Memory B cell (primary cell): ENCODE results near the gene ELMO1.

Source experiments
- ATAC-seq: fragments of 150-1000 bp; cut with Tn5 transposase; 2 replicates; pipeline ENCODE4 v1.10.0; 2021; ENCODE audit warnings: low read depth, mild to moderate bottlenecking, moderate library complexity
- DNase-seq, 2 donors: peaks; one replicate each; pipeline ENCODE4 v3.0.0; 2022; ENCODE audit warnings: low spot score in 2 of 2
- H3K27ac Mint-ChIP-seq: one replicate; pipeline ENCODE4 v1.8.0; 2022; ENCODE audit warnings: mild to moderate bottlenecking, moderate library complexity, mixed read lengths
- H3K27me3 Mint-ChIP-seq: one replicate; pipeline ENCODE4 v1.8.0; 2022; ENCODE audit warnings: mixed read lengths
- H3K36me3 Mint-ChIP-seq: one replicate; pipeline ENCODE4 v1.8.0; 2022; ENCODE audit warnings: mild to moderate bottlenecking, mixed read lengths
- H3K4me1 Mint-ChIP-seq: one replicate; pipeline ENCODE4 v1.8.0; 2022; ENCODE audit warnings: mixed read lengths
- H3K4me3 Mint-ChIP-seq: one replicate; pipeline ENCODE4 v1.8.0; 2022; ENCODE audit warnings: mild to moderate bottlenecking, moderate library complexity, mixed read lengths
- H3K9me3 Mint-ChIP-seq: one replicate; pipeline ENCODE4 v1.8.0; 2022; ENCODE audit warnings: mixed read lengths

ELMO1 gene

DNA sequence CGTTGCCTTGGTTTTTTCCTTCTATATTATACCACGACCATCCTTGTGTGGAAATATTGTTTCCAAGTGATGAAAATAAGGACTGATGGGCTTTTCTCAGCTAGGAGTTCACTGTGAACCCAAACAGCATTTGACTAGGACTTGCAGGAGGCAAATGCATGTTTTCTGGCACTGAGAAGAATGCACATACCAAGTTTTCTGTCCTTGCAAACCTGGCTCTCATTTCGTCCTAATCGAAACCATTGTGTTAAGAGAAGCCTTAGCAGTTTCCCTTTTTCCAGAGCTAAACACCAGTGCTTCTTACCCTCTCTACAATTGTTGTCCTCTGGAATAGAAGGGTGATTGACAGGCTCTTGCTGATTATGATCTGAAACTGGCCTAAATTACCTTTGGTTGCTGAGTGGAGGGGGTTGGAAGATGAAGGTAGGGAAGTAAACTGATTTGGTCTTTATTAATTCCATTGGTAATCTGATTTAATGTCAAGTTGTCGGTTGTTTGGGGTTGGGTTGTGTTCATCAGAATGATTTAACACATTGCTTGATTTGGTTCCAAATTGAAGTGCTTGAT is 33.1 kb upstream of the ELMO1 start:
- Mint-ChIP-seq H3K36me3 (no peaks in the 10 kb centered on the region), H3K9me3 (no peaks in the 10 kb centered on the region), H3K4me3 (no peak overlapping the region), H3K27me3 (peaks cover 11% of the 10 kb centered on the region), H3K4me1 (no peaks in the 10 kb centered on the region), H3K27ac (no peak overlapping the region)
- DNase-seq = no peak
- ATAC-seq = no peak

GRCh38 chr7:37481154-37481553 is 32.5 kb upstream of the ELMO1 start:
- Mint-ChIP-seq H3K27me3 (peaks cover 11% of the 10 kb centered on the region), H3K27ac (no peak overlapping the region), H3K4me1 (no peaks in the 10 kb centered on the region), H3K4me3 (no peak overlapping the region), H3K9me3 (no peaks in the 10 kb centered on the region), H3K36me3 (no peaks in the 10 kb centered on the region)
- no peak for DNase-seq
- ATAC-seq = no peak

DNA sequence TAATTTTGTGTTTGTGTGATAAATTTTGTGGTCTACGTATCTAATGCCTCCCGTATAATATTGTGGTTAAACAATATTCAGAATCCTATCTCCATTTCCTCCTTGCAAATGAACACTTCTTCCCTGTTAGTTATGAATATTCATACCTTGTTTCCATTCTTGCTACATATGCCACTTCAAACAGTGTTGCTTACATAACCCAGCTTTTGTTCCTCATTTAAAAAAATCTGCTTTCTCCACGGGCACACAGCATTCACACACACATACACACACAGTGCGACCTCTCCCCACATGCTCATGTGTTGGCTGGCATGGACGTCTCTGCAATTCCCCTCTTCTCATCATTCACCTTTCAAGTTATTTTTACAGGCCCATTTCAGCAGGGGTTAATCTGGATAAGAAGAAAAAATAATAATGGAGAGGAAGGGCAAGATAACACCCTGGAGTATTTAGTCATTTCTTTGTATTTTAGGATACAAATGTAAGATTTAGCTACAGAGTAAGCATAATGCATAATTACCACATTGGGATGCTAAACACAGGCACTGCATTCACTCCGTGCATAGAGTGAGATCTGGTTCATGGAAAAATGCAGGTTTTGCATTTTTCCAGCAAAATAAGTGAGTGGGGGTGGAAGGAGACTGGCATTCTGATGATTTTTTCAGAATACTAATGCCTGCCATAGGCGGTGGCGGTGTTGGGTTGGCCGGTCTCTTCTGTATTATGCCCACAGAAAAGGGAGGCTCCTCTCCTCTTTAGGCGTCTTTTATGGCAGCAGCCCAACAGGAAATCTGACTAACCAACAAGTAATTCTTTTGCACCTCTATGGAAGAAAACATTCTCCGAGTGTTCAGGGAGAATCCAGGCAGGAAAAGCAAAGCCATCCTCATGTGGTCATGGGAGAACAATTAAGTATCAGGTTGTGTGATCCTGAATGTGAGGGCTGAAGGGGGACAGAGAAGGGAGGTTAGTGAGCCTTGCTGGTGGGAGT is 31.7 kb upstream of the ELMO1 start:
- Mint-ChIP-seq H3K36me3 (no peaks in the 10 kb centered on the region), H3K9me3 (no peaks in the 10 kb centered on the region), H3K27ac (no peak overlapping the region), H3K27me3 (peaks cover 11% of the 10 kb centered on the region), H3K4me1 (no peaks in the 10 kb centered on the region), H3K4me3 (no peak overlapping the region)
- DNase-seq (no peak), ATAC-seq (no peak)

DNA sequence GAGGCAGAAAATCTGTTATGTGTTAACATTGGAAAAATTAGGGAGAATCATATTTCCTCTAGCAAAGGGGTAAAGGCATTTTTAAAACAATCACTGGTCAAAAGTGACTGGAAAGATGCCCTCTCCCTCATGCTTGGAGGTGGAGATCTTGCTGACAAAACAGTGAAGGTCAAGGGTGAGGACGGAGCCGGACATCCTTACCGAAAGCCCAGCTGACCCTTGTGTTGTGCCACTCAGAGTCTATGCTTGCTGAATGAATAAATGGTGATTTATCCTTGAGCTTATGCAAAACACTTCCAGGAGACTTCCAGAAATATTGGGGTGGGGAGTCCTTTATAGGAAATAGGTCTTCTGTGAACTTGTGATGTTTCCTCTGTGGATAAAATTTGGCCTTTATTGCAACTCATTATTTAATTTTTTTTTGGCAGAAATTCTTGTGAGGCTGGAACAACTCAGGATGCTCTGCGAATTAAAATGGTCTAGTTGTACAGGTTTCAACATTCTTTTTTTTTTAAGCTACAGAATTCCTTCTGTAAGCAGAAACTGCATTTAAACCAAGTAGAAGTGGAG is 28.3 kb upstream of the ELMO1 start:
- no peaks in the 10 kb centered on the region for H3K9me3 Mint-ChIP-seq
- no peak for DNase-seq
- no peak overlapping the region for H3K4me3 Mint-ChIP-seq
- no peak for ATAC-seq
- no peaks in the 10 kb centered on the region for H3K36me3 Mint-ChIP-seq
- peaks cover 12% of the 10 kb centered on the region for H3K27me3 Mint-ChIP-seq
- H3K4me1 Mint-ChIP-seq = no peaks in the 10 kb centered on the region
- H3K27ac Mint-ChIP-seq = no peak overlapping the region

GRCh38 chr7:37476428-37476827 is 27.8 kb upstream of the ELMO1 start:
- no peak overlapping the region for H3K27ac Mint-ChIP-seq
- H3K9me3 Mint-ChIP-seq = no peaks in the 10 kb centered on the region
- H3K27me3 Mint-ChIP-seq = peaks cover 11% of the 10 kb centered on the region
- H3K4me1 Mint-ChIP-seq = no peaks in the 10 kb centered on the region
- no peaks in the 10 kb centered on the region for H3K36me3 Mint-ChIP-seq
- no peak for ATAC-seq
- no peak for DNase-seq
- H3K4me3 Mint-ChIP-seq = no peak overlapping the region

- Mint-ChIP-seq H3K27ac (no peak overlapping the region), H3K36me3 (no peaks in the 10 kb centered on the region), H3K9me3 (no peaks in the 10 kb centered on the region), H3K27me3 (peaks cover 8% of the 10 kb centered on the region), H3K4me3 (no peak overlapping the region), H3K4me1 (no peaks in the 10 kb centered on the region)
- DNase-seq (no peak), ATAC-seq (no peak)
Measured at GRCh38 chr7:37475646-37476045, 27.0 kb upstream of the ELMO1 start.

- Mint-ChIP-seq H3K27me3 (peaks cover 10% of the 10 kb centered on the region), H3K36me3 (peaks cover 3% of the 10 kb centered on the region), H3K27ac (no peak overlapping the region), H3K4me3 (no peak overlapping the region), H3K9me3 (peaks cover 8% of the 10 kb centered on the region), H3K4me1 (no peaks in the 10 kb centered on the region)
- DNase-seq = no peak
- no peak for ATAC-seq
Measured at GRCh38 chr7:37471619-37472018, 23.0 kb upstream of the ELMO1 start.

DNA sequence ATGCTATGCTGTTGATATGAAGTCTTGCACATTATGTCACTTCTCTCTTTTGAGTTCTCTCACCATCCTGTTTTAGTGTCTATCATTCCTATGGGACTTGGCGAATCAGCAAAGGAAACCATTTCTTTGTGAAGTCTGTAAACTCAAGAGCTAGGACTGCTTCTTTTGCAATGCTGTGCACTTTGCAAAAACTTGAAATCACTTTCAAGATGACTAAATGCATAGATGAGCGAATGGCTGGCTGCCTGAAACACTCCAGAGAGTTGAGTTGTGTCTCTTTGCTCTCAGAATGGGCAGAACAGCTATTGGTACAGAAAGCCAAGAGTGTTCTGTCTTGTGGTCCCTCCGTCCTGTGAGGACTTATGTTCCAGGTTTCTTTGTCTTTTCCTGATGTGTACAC is 18.3 kb upstream of the ELMO1 start:
- Mint-ChIP-seq H3K4me3 (no peak overlapping the region), H3K27me3 (peaks cover 11% of the 10 kb centered on the region), H3K4me1 (no peaks in the 10 kb centered on the region), H3K27ac (no peak overlapping the region), H3K9me3 (peaks cover 8% of the 10 kb centered on the region), H3K36me3 (peaks cover 3% of the 10 kb centered on the region)
- DNase-seq = no peak
- ATAC-seq = no peak

- Mint-ChIP-seq H3K27ac (no peak overlapping the region), H3K27me3 (peaks cover 13% of the 10 kb centered on the region), H3K4me3 (no peak overlapping the region), H3K36me3 (no peaks in the 10 kb centered on the region), H3K4me1 (no peaks in the 10 kb centered on the region), H3K9me3 (no peaks in the 10 kb centered on the region)
- DNase-seq = no peak
- peak; percentile 35 for ATAC-seq
Measured at GRCh38 chr7:37462138-37462537, 13.5 kb upstream of the ELMO1 start.

- no peak for ATAC-seq
- no peak for DNase-seq
- Mint-ChIP-seq H3K36me3 (no peaks in the 10 kb centered on the region), H3K9me3 (no peaks in the 10 kb centered on the region), H3K27ac (no peak overlapping the region), H3K4me1 (no peaks in the 10 kb centered on the region), H3K27me3 (peaks cover 5% of the 10 kb centered on the region), H3K4me3 (no peak overlapping the region)
Measured at GRCh38 chr7:37455081-37455480, 6.4 kb upstream of the ELMO1 start.

GRCh38 chr7:37452346-37452745 is 3.7 kb upstream of the ELMO1 start:
- ATAC-seq = no peak
- H3K4me3 Mint-ChIP-seq = no peak overlapping the region

DNA sequence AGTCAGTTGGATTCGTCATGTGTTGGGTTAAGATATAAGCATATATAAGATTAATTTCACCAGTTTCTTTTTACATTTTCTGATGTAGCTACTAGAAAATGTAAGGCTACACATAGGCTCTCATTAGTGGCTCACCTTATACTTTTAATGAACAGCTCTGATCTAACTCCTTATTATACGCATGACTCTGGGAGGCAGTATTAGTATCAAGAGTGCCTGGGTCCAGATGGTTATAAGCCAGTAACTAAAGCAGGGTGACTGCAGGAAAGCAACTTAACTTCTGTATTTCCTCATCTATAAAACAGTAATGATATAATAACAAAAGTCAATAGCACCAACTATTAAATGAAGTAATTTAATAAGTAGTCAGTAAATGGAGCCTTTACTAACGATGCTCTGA is 1.4 kb upstream of the ELMO1 start:
- Mint-ChIP-seq H3K4me3 (no peak overlapping the region), H3K9me3 (no peaks in the 10 kb centered on the region), H3K27me3 (no peaks in the 10 kb centered on the region), H3K4me1 (peaks cover 18% of the 10 kb centered on the region), H3K27ac (peak overlapping the region; percentile 99), H3K36me3 (peaks cover 7% of the 10 kb centered on the region)
- DNase-seq = no peak
- no peak for ATAC-seq

More at GRCh38 chr7:37452346-37452745, 3.7 kb upstream of the ELMO1 start:
- Mint-ChIP-seq H3K27ac (no peak overlapping the region), H3K9me3 (no peaks in the 10 kb centered on the region), H3K4me1 (peaks cover 6% of the 10 kb centered on the region), H3K36me3 (peaks cover 1% of the 10 kb centered on the region), H3K27me3 (no peaks in the 10 kb centered on the region)
- DNase-seq = no peak

DNA sequence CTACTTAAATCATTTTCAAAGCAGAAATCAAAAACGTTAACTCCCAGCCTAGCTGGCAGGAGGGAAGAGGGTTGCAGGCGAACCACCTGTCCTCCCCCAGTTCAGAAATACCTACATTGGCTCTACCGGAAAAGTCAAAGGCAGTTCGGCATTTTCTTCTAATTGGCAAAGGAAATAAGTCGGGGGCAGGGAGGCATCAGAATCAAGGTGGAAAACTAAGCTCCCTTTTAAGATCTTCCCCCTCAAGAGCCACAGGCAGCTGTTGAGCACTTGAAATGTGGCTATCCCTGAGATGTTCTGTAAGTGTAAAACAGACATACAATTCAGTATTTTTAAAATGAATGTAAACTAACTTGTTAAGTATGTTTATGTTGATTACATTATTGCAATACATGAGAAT is 957 bp upstream of the ELMO1 start:
- peaks cover 7% of the 10 kb centered on the region for H3K36me3 Mint-ChIP-seq
- peak overlapping the region; percentile 99 for H3K27ac Mint-ChIP-seq
- H3K4me1 Mint-ChIP-seq = peaks cover 18% of the 10 kb centered on the region
- H3K4me3 Mint-ChIP-seq = peak overlapping the region; percentile 88
- H3K9me3 Mint-ChIP-seq = no peaks in the 10 kb centered on the region
- no peak for ATAC-seq
- no peak for DNase-seq
- no peaks in the 10 kb centered on the region for H3K27me3 Mint-ChIP-seq

DNA sequence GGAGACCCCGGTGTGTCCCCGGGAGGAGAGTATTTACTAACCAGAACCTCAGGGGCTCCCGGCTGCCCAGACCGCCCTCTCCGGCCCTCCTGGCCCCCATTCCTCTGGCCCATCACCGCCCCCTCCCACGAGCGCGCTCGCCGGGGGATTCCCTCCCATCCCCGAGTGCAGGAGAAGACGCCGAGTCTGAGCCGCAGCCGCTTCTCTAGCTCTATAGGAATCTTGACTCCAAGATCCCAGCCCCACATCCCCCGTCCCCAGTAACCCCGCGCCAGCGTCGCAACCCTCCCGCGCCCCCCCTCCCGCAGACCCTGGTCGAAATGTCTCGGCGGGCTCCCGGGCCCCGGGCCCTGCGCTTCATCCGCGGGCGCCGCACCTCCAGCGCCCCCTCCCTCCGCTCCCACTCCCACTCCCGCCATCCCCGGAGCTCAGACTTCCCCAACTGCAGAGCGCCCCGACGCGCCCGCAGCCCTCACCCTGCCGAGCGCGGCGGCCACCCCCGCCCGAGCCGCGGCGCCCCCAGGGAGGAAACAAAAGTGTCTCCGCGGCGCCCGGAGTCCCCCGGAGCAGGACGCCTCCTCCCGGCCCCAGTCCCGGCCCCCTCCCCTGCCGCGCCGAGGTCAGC is 541 bp downstream of the ELMO1 start:
- Mint-ChIP-seq H3K4me1 (peaks cover 24% of the 10 kb centered on the region), H3K36me3 (peaks cover 12% of the 10 kb centered on the region), H3K4me3 (peak overlapping the region; percentile 88), H3K27me3 (no peaks in the 10 kb centered on the region), H3K9me3 (no peaks in the 10 kb centered on the region), H3K27ac (peak overlapping the region; percentile 99)
- DNase-seq (no peak), ATAC-seq (peak; percentile 10)
